ENCODE results near the gene SLC16A13. TPM values are rescaled to one million over a fixed set of nuclear protein-coding genes. Genes with fewer than 3 reads are reported as not detected.

SLC16A13 gene
- total and polyA plus RNA-seq, 2 of the 8 experiments (the other 6 are each of a cell fraction or from before 2014, with no cell fraction given), result 5.4 to 5.8 TPM

DNA sequence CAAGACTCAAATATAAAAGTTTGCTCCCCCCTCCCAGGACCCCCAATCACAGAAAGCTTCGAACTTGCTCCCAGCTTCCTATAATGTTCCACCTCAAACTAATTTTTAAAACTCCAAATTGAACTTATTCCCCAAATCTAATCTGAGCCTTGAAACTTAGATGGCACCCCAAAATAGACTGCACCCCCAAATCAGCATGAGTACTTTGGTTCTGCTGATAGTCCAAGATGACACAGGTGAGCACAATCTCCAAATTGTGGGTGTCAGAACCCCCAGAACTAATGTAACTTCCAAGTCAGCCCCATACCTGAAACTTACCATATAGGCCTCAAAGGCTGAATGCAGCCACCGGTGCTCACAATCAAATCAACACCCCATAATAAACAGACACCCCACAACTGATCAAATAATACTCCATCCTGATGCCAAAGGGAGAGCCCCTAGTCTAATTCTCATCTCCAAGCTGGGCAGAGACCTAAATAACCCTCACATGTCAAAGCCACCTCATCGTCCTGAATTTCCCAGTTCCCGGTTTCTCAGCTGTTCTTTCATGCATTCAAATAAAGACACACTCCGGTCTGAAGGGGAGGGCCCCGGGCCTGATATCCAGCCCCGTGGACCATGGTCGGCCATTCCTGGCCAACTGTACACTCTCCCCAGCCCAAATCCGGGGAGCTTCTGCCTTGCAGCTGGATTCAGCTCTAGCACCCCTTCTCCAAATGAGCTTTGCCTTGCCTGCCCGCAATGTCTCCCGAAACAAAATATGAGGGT is 14.7 kb upstream of the SLC16A13 start (continued):
- TF ChIP-seq CTCF (IDR thresholded peaks at IDR 0.05; ENCODE audit: control extremely low read depth in 1 of 3, insufficient read depth in 1 of 3, low read depth in 1 of 3, low read length in 3 of 3), result no peak

Measured in H1 (cell line).